Amniotic stem cell (primary cell): Measurements from ENCODE around the gene ZNRF1.

Source experiments
- DNase-seq: peaks from one replicate; lab custom pipeline; 2025; lab: John Stamatoyannopoulos, UW

The ZNRF1 gene

DNA sequence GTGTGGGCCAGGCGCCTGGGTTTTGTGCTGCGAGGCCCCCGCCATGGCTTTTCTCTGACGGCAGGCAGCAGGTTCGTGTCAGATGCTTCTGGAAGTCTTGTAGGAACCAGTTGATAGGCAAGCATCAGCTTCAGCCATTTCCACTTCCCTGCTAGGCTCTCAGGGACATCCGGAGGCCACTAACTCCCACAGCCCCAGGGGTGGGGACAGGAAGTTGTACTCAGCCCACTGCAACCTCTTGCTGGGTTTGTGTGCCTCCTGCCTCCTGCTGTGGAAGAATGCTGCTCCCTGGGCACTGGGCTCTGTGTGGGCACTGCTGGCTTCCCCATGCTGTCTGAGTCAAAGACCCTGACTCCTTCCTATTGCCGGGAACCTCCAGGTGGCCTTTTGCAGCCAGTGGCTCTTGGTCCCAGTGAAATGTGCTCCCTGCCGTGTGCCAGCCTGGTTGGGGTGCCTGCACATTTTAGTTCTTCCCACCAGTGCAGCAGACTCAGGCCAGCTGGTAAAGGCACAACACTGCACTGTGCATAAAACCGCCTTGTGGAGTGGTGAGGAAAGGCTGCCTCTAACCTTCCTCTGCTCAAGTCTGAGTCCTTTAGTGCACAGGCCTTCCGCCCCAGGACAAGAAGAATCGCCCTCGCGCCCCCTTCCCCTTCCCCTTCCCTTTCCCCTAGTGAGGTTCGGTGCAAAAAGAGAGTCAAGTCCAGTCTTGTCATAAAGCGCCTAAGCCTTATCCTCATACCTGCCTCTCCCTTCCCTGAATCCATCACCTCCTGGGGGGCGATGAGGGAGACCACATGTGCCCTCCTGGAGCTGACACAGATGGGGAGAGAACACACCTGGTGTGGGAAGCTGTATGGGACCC, 101.1 kb downstream of the ZNRF1 start:
- no peak for DNase-seq

GRCh38 chr16:75100603-75100990, 101.8 kb downstream of the ZNRF1 start:
- no peak for DNase-seq

- DNase-seq: no peak
Measured at GRCh38 chr16:75101635-75102034, 102.8 kb downstream of the ZNRF1 start.

- no peak for DNase-seq
Measured at GRCh38 chr16:75102595-75102994, 103.8 kb downstream of the ZNRF1 start.

- no peak for DNase-seq
Measured at GRCh38 chr16:75103994-75104393, 105.2 kb downstream of the ZNRF1 start.

- no peak for DNase-seq
Measured at GRCh38 chr16:75104836-75105235, 106.0 kb downstream of the ZNRF1 start.

- no peak for DNase-seq
Measured at GRCh38 chr16:75105306-75106061, 106.7 kb downstream of the ZNRF1 start.

DNA sequence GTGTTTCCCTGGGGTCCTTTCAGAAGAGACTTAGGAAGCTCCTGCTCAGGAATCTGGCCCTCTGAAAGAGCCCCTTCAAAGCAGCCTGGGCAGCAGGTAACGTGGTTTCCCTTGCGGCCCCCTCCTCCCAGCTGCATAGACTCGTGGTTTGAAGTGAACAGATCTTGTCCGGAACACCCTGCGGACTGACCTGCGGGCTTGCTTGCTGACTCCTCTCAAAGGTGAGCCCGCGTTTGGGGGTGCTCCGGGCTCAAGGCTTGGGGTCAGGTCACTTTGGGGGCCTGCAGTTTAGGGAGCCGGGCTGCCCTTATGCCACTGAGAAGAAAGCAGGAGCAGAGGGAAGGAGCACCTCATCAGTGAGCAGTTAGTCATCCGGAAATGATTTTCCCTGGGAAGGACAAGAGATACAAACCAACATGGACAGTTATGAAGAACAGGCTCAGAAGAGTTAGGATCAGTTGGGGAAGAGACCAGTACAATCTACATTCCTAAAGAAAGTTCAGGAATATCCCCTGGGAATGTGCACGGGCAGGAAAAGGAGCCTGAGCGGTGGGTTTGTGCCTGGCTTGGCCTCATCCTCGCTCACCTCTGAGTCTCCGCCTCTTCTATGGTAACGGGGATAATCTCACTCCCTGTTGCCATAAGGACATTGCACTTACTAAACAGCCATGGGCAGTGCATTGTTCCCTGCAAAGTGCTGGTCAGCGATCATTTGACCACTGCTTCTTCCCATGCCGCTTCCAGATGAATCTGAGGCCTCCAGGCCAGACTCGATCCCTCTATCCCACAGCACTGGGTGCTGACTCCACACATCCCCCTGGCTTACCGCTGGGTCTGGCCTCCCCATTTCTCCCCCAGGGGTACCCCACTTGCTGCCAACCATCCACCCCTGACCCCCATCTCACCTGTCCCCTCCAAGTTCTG, 107.8 kb downstream of the ZNRF1 start:
- DNase-seq: no peak

GRCh38 chr16:75107505-75107904, 108.7 kb downstream of the ZNRF1 start:
- DNase-seq: no peak

- peak; percentile 52 for DNase-seq
Measured at GRCh38 chr16:75108792-75109731, 110.2 kb downstream of the ZNRF1 start.

DNA sequence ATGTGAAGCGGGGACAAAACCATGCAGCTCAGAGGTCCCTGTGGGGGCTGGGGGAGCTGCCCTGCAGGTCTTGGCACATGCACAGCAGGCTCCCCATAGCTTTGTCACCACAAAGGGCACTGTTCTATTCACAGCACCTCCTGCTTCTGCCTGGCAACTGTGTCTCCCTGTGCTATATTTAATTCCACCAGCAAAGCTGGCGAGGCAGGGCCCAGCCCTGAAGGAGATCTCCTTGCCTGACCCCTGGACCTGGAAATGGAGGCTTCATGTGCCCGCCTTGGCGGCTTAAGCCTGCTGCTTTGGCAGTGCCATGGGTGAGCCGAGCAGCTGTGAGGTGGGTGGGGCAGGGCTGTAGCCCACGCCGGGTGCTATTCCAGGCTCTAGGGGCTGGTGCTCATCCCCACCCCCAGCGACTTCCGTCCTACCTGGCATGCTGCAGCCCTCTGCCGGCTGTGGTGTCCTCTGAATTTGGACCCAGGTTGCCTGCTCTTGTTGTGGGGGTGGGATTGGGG, 111.0 kb downstream of the ZNRF1 start:
- DNase-seq: no peak

DNA sequence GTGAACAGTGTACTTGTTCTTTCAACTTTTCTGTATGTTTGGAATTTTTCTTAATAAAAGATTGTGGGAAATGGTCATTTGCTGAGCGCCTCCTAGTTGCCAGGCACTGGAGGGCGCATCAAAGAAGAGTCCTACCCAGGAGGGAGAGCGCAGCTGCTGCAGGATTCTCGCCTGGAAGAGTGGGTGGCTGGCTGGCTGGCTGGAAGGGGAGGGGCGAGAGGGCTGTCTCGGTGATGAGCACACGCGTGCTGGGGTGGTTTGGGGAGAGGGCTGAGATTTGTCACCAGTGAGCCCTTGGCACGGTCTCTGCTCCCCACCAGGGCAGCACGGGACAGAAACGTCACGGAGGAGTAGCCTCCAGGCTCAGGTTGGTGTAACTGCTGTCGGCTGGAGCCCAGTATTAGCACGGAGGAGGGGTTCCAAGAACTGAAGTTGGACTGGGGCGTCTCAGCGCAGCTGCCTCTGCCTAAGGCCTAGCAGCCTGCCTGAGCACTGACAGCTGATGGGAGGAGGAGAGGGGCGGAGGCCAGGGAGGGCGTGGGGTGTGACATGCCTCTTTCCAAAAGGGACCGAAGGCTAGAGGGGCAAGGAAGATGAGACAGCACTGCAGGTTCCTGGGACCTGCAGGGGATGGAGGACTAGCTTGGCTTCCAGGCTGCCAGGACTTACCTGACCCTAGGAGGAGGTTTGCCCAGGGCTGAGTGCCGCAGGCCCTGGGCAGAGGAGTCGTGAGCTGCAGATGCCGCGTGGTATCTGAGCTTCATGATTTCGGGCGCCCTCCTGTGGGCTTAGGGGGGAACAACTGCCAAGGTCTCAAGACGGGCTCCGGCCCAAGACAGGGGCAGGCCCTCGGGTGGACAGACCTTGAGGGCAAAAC, 112.1 kb downstream of the ZNRF1 start:
- DNase-seq: peak; percentile 77

DNA sequence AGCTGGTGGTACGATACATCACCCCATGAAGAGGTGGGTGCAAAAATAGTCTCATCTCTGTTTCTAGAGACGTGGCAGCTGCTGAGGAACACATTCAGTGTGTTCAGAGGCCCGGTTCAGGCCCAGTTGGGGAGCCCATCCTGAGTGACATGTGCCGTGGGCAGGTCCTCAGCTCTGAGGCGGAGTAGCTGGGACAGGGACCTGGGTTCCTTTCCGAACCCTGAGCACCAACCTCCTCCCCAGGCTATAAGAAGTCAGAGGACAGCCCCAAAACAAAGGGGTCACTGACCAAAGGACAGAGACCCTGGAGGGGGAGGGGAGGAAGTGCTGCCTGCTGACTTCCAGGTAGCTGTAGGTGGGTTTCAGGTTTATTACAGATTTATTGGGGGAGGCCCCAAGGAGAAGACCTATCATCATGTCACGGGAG, 112.7 kb downstream of the ZNRF1 start:
- DNase-seq: no peak

- no peak for DNase-seq
Measured at GRCh38 chr16:75111961-75112733, 113.3 kb downstream of the ZNRF1 start.

- DNase-seq: no peak
Measured at GRCh38 chr16:75112734-75113491, 114.1 kb downstream of the ZNRF1 start.

- DNase-seq: no peak
Measured at GRCh38 chr16:75113541-75114121, 114.8 kb downstream of the ZNRF1 start.

GRCh38 chr16:75114179-75114945, 115.5 kb downstream of the ZNRF1 start:
- DNase-seq: no peak
